A673 (cell line): ENCODE data around the gene MYO1F.

ENCODE experiments used
- CTCF ChIP-seq: fragments of 300-800, 200-600 bp; sonication (generic); conservative IDR thresholded peaks from 2 replicates; pipeline ENCODE4 v1.5.1; 2017; ENCODE audit warnings: low read depth, mild to moderate bottlenecking, antibody characterized with exemption, low read length, moderate library complexity, mixed read lengths
- EZH2 ChIP-seq: fragments of 200-600 bp; sonication (generic); IDR thresholded peaks from 2 replicates; pipeline ENCODE4 v1.6.1; 2017; ENCODE audit warnings: borderline replicate concordance, low read depth, mild to moderate bottlenecking, mixed read lengths, antibody characterized with exemption, low read length; ENCODE audit not compliant: poor library complexity, severe bottlenecking

- TF ChIP-seq CTCF = peak; percentile 22; the same call in 1 of the 2 replicates
- no peak for TF ChIP-seq EZH2
Measured at GRCh38 chr19:8506402-8506957, 70.8 kb downstream of the MYO1F start.
